ENCODE measurements around the gene SNX7.

Gene SNX7

DNA sequence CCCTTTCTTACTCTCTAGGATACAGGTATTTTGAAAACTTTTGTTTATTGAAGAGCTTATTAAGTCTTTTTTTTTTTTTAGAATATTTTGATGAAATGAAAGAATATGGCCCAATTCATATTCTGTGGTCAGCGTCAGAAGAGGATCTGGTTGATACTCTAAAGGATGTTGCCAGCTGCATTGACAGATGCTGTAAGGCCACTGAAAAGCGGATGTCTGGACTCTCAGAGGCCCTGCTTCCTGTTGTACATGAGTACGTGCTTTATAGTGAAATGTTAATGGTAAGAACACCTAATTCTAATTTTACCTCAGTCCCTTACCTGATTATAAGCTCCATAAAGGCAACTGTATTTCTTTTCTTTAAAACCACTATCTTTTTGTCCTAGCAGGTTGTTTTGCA lies 37.1 kb downstream of the SNX7 start:
- DNase-seq, result no peak

- no peak for DNase-seq
Observed at GRCh38 chr1:98700228-98700627, 38.7 kb downstream of the SNX7 start.

- DNase-seq, result no peak
Observed at GRCh38 chr1:98702976-98703375, 41.5 kb downstream of the SNX7 start.

- no peak for DNase-seq
Observed at GRCh38 chr1:98704474-98704873, 43.0 kb downstream of the SNX7 start.

GRCh38 chr1:98704971-98705370 lies 43.5 kb downstream of the SNX7 start:
- no peak for DNase-seq

- no peak for DNase-seq
Observed at GRCh38 chr1:98705591-98705990, 44.1 kb downstream of the SNX7 start.

- no peak for DNase-seq
Observed at GRCh38 chr1:98706173-98706843, 44.8 kb downstream of the SNX7 start.

GRCh38 chr1:98707556-98707955 lies 46.0 kb downstream of the SNX7 start:
- no peak for DNase-seq

DNA sequence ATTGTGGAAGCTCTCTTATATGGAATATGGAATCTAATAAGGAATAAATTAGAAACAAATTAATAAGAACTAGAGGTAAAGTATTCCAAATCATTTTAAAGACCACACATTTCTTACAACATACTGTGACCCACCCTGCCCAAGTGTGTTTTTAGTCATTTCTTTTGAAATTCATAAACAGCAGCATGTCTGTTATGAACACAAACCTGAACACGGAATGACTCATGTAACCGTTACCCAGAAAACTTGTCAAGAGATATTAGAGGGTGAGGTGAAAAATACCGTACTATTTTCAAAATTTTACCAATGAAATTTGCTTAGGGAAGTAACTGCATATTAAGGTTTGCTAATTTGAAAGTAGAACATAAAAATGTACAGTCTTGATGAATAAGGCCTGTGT lies 48.4 kb downstream of the SNX7 start:
- no peak for DNase-seq

DNA sequence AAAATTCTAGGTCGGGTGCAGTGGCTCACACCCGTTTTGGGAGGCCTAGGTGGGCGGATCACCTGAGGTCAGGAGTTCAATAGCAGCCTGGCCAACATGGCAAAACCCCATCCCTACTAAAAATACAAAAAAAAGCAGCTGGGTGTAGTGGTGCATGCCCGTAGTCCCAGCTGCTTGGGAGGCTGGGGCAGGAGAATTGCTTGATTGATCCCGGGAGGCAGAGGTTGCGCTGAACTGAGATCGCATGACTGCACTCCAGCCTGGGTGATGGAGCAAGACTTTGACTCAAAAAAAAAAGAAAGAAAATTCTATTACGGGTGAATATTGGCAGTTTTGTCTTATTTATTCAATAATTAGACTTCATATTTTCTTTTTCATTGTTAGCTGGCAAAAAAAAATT lies 62.1 kb downstream of the SNX7 start:
- DNase-seq, result no peak

DNA sequence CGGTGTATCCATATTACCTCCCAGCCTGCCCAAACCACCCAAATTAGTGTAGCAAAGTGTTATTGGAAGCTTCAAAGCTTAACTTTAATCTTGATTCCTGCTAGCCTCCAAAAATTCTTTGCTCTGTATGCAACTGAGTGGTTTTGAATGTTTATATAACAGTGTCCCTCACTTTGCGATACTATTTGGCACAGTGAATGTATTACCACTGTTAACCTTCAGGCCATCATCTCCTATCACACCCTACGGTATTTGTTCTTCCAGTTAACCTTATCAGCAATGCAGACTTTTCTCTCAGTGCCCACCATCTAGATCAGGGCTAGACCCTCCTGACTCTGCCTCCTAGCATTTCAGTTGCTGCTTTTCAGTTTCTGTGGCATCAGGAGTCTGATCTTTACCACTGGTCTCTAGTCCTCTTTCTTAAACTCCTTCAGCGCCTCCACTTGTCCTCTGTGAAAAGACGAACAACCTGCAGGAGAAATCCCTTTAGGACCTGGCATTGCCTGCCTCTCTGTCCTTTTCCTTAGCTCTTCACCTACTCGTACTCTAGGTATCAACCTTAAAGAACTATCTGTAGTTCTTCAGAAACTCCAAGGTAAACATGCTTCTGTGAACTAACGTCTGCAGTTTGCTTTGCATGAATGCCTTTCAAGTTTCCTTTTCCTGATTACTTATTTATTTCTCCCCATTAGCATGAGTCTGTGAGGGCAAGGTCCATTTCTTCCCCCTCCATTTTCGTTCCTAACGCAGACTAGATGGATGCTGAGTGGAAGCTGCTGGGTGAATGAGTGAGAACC lies 71.7 kb downstream of the SNX7 start:
- DNase-seq, result no peak

- no peak for DNase-seq
Observed at GRCh38 chr1:98733782-98734112, 72.2 kb downstream of the SNX7 start.

- no peak for DNase-seq
Observed at GRCh38 chr1:98735756-98736155, 74.2 kb downstream of the SNX7 start.

GRCh38 chr1:98737835-98738234 lies 76.3 kb downstream of the SNX7 start:
- DNase-seq, result no peak

DNA sequence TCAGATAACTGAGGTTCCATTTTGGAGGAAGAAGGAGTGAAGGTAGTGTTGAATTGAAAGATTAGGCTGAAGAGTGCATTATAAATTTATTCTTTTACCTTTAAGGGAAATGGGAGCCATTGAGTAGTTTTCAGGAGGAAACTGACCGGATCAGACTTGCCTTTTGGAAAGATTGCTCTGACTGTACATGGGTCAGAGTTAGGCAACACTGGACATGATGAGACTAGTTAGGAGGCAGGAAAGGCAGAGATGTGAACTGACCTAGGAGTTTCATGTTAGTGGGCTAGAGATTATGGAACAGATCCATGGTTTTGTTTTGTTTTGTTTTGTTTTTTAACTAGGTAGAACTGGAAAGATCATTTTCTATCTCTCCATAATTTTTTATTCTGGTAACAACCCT lies 78.2 kb downstream of the SNX7 start:
- DNase-seq, result no peak

- DNase-seq, result no peak
Observed at GRCh38 chr1:98741164-98741563, 79.6 kb downstream of the SNX7 start.

DNA sequence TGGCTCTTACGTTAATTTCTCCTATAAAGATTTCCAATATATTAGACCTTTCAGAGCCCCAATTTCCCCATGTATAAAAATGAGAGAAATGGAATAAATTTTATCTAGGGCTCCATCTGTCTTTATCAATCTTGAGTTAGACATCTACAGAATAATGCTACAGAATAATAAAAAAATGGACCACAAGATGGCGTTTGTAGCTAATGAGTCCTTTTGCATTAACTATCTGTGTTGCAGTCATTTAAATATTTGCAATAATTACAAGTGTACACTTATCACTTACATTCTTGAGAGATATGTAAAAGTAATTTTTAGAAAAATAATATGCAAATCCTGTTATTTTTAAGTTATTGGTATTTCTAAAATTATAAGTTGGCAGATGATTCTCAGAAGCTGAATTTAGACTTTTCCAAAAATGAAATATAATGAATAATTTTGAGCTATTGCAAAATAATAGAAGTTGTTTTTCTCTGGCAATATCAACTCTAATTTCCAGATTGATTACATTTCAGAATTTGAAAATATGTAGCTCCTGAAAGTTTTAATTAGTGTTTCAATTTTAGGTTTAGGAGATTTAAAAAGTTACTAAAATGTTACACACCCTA lies 87.7 kb downstream of the SNX7 start:
- DNase-seq, result no peak

DNA sequence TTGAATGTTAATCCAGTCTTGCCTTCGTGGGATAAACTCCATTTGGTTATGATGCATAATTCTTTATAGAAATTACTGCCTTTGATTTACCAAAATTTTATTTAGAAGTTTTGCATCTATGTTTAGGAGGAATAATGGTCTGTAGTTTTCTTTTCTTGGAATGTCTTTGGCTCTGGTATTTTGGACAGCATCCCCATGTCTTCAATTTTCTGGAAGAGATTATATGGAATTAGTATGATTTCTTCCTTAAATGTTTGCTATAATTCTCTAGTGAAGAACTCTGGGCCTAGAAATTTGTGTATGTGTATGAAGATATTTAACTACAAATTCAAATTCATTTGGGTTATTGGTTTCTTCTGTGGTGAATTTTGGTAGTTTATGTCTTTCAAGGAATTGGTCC lies 92.7 kb downstream of the SNX7 start:
- no peak for DNase-seq

DNA sequence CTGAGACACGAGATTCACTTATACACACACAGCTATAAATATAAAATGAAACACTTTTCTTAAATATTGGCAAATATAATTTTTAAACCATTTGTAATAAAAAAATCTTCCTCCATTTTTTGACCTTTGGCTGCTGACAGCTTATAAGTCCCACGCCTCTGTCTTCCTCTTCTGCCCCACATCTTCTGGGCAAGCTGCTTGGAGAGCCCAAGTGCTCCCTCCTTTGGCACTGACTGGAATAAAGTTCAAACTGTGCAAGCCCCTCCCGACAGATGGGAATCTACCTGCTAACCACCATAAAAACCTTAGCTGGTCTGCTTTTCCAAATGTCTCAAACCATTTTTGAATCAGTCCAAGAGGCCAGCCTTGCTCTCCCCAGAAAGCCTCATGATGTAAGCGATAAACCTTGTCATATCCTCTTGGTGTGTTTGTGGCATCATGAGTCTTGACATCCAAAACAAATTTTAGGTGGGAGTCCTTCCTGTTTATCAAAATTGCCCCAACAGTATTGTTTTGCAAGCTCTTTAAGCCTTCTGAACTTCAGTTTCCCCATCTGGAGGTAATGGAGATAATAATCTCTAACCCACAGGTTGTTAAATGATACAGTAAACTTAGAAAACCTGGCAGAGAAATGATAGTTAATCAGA lies 99.8 kb downstream of the SNX7 start:
- no peak for DNase-seq

GRCh38 chr1:98763488-98764150 lies 102.1 kb downstream of the SNX7 start:
- no peak for DNase-seq

DNA sequence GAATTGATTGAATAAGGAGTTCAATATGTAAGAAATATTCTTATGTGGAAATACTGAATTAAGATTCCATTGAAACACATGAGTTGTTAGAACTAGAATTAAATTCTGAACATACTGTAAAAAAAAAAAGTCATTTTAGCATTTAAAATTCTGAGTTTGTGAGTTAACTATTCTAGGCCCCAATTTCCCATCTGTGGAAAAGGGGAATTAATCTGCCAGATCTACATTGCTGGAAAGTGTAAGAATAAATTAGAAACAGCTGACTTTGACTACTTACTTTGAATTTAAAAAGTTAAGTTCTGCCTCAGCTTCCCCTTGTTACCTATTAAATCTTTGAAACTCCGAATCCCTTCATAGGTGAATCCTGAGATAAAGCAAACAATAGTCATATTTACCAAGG lies 103.0 kb downstream of the SNX7 start:
- DNase-seq, result no peak

GRCh38 chr1:98766255-98766654 lies 104.7 kb downstream of the SNX7 start:
- no peak for DNase-seq

- no peak for DNase-seq
Observed at GRCh38 chr1:98769162-98769561, 107.6 kb downstream of the SNX7 start.
